WTC11 (cell line): ENCODE data around the gene CENPV. TPM values are rescaled to one million over a fixed set of nuclear protein-coding genes. Genes with fewer than 3 reads are reported as not detected.

ENCODE experiments used
- ATAC-seq: fragments of 200-7000 bp; cut with Tn5 transposase; 2 replicates; pipeline ENCODE4 v1.10.0; 2021; ENCODE audit warnings: mild to moderate bottlenecking, moderate library complexity
- CTCF ChIA-PET: fragments of 300-600 bp; sonication (Branson Sonifier 250); formaldehyde crosslinking; loops from one replicate; lab custom pipeline; 2021; ENCODE audit warnings: antibody characterized with exemption; lab: Charles Lee
- POLR2A ChIA-PET: fragments of 350-600 bp; sonication (Branson Sonifier 250); formaldehyde crosslinking; loops from one replicate; lab custom pipeline; 2021; ENCODE audit warnings: antibody characterized with exemption; lab: Charles Lee
- DNase-seq: peaks from one replicate; pipeline ENCODE4 v3.0.0; 2021; ENCODE audit warnings: low spot score
- H3K27ac Mint-ChIP-seq: 2 replicates; pipeline ENCODE4 v1.8.0; 2021; ENCODE audit warnings: mixed read lengths
- H3K27me3 Mint-ChIP-seq: 2 replicates; pipeline ENCODE4 v1.8.0; 2021; ENCODE audit warnings: low read depth, mild to moderate bottlenecking, moderate library complexity, mixed read lengths
- H3K36me3 Mint-ChIP-seq: 2 replicates; pipeline ENCODE4 v1.8.0; 2021; ENCODE audit warnings: mixed read lengths
- H3K4me1 Mint-ChIP-seq: 2 replicates; pipeline ENCODE4 v1.8.0; 2022; ENCODE audit warnings: mixed read lengths
- H3K4me3 Mint-ChIP-seq: 2 replicates; pipeline ENCODE4 v1.8.0; 2021; ENCODE audit warnings: mild to moderate bottlenecking, moderate library complexity, mixed read lengths
- H3K9me3 Mint-ChIP-seq: 2 replicates; pipeline ENCODE4 v1.8.0; 2021; ENCODE audit warnings: mixed read lengths
- CREM ChIP-seq: sonication (generic); formaldehyde crosslinking; IDR thresholded peaks from 2 replicates; pipeline ENCODE4 v1.8.1; 2022; ENCODE audit warnings: mild to moderate bottlenecking, missing genetic modification reagents, moderate library complexity
- FOXP1 ChIP-seq: sonication (generic); formaldehyde crosslinking; IDR thresholded peaks from 2 replicates; pipeline ENCODE4 v1.8.0; 2022; ENCODE audit warnings: missing genetic modification reagents, mild to moderate bottlenecking, moderate library complexity, borderline replicate concordance
- GTF2I ChIP-seq: fragments of 250-450 bp; sonication (Bioruptor Pico); conservative IDR thresholded peaks from 2 replicates; pipeline ENCODE4 v1.4.0; 2021; ENCODE audit warnings: mild to moderate bottlenecking
- JAZF1 ChIP-seq: fragments of 250-450 bp; sonication (Bioruptor Pico); IDR thresholded peaks from 2 replicates; pipeline ENCODE4 v1.9.0; 2021; ENCODE audit warnings: moderate library complexity, mild to moderate bottlenecking, inconsistent platforms
- RELA ChIP-seq: sonication (generic); formaldehyde crosslinking; IDR thresholded peaks from 2 replicates; pipeline ENCODE4 v1.8.1; 2022; ENCODE audit warnings: missing genetic modification reagents, mild to moderate bottlenecking, borderline replicate concordance
- SMAD3 ChIP-seq: sonication (generic); formaldehyde crosslinking; IDR thresholded peaks from 2 replicates; pipeline ENCODE4 v1.8.0; 2022; ENCODE audit warnings: missing genetic modification reagents, mild to moderate bottlenecking, borderline replicate concordance
- SMAD4 ChIP-seq: sonication (generic); formaldehyde crosslinking; IDR thresholded peaks from 2 replicates; pipeline ENCODE4 v1.8.0; 2022; ENCODE audit warnings: mild to moderate bottlenecking, missing genetic modification reagents
- TEAD1 ChIP-seq: sonication (generic); formaldehyde crosslinking; IDR thresholded peaks from 2 replicates; pipeline ENCODE4 v1.8.0; 2022; ENCODE audit warnings: mild to moderate bottlenecking, missing genetic modification reagents
- ZNF121 ChIP-seq: sonication (generic); formaldehyde crosslinking; IDR thresholded peaks from 2 replicates; pipeline ENCODE4 v1.8.0; 2023; ENCODE audit warnings: missing genetic modification reagents
- ZNF671 ChIP-seq: fragments of 250-450 bp; sonication (Bioruptor Pico); IDR thresholded peaks from 2 replicates; pipeline ENCODE4 v1.8.0; 2021; ENCODE audit warnings: mild to moderate bottlenecking
- total RNA-seq: library from RNA; stranded (reverse); gene quantifications from 3 replicates; pipeline ENCODE4 v1.2.3, GENCODE V29; 2021
- TF ChIP-seq, protein P1 (sequence below): sonication (generic); formaldehyde crosslinking; IDR thresholded peaks from 2 replicates; pipeline ENCODE4 v1.8.1; 2022; ENCODE audit warnings: mild to moderate bottlenecking, missing genetic modification reagents, moderate library complexity, borderline replicate concordance
- TF ChIP-seq, protein P2 (sequence below): sonication (generic); formaldehyde crosslinking; conservative IDR thresholded peaks from 2 replicates; pipeline ENCODE4 v1.8.1; 2023; ENCODE audit warnings: mild to moderate bottlenecking, low read depth, missing genetic modification reagents, moderate library complexity
- TF ChIP-seq, protein P3 (sequence below): fragments of 250-450 bp; sonication (Bioruptor Pico); IDR thresholded peaks from 2 replicates; pipeline ENCODE4 v1.9.0; 2021; ENCODE audit warnings: mild to moderate bottlenecking, borderline replicate concordance
- TF ChIP-seq, protein P4 (sequence below): fragments of 250-450 bp; sonication (Bioruptor Pico); IDR thresholded peaks from 2 replicates; pipeline ENCODE4 v1.9.0; 2021; ENCODE audit warnings: mild to moderate bottlenecking
- TF ChIP-seq, protein P5 (sequence below): fragments of 250-450 bp; sonication (Bioruptor Pico); conservative IDR thresholded peaks from 2 replicates; pipeline ENCODE4 v1.9.0; 2021; ENCODE audit warnings: mild to moderate bottlenecking
- TF ChIP-seq, protein P6 (sequence below): sonication (generic); formaldehyde crosslinking; conservative IDR thresholded peaks from 2 replicates; pipeline ENCODE4 v1.8.1; 2022; ENCODE audit warnings: mild to moderate bottlenecking, missing genetic modification reagents
- TF ChIP-seq, protein P7 (sequence below): sonication (generic); formaldehyde crosslinking; IDR thresholded peaks from 2 replicates; pipeline ENCODE4 v1.8.0; 2022; ENCODE audit warnings: mild to moderate bottlenecking, missing genetic modification reagents

CENPV gene
- total RNA-seq, 1 experiment from 2014 or later: 152 TPM

DNA sequence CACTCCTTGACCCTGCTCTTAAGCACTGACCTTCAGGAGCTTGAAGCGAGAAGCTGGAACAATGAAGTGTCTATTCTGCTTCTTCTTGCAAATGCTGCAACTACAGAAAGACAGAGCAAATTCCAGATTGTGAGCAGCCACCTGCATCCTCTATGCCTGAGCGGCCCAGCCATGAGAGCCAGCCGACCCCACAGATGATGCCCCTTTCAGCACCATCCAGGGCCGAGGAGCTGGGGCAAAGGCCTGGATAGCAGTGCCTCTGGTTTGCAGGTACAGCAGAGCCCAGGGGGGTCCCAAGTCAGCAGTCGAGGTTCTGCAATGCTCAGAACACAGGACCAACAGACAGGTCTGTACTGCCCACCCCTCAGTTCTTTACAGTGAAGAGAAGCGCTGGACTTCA is 4.7 kb downstream of the CENPV start (continued):
- TF ChIP-seq, protein P1, sequence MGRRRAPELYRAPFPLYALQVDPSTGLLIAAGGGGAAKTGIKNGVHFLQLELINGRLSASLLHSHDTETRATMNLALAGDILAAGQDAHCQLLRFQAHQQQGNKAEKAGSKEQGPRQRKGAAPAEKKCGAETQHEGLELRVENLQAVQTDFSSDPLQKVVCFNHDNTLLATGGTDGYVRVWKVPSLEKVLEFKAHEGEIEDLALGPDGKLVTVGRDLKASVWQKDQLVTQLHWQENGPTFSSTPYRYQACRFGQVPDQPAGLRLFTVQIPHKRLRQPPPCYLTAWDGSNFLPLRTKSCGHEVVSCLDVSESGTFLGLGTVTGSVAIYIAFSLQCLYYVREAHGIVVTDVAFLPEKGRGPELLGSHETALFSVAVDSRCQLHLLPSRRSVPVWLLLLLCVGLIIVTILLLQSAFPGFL (CRISPR knock-in tag): no peak
- no peak for TF ChIP-seq RELA
- TF ChIP-seq CREM (CRISPR knock-in tag): no peak
- TF ChIP-seq, protein P2, sequence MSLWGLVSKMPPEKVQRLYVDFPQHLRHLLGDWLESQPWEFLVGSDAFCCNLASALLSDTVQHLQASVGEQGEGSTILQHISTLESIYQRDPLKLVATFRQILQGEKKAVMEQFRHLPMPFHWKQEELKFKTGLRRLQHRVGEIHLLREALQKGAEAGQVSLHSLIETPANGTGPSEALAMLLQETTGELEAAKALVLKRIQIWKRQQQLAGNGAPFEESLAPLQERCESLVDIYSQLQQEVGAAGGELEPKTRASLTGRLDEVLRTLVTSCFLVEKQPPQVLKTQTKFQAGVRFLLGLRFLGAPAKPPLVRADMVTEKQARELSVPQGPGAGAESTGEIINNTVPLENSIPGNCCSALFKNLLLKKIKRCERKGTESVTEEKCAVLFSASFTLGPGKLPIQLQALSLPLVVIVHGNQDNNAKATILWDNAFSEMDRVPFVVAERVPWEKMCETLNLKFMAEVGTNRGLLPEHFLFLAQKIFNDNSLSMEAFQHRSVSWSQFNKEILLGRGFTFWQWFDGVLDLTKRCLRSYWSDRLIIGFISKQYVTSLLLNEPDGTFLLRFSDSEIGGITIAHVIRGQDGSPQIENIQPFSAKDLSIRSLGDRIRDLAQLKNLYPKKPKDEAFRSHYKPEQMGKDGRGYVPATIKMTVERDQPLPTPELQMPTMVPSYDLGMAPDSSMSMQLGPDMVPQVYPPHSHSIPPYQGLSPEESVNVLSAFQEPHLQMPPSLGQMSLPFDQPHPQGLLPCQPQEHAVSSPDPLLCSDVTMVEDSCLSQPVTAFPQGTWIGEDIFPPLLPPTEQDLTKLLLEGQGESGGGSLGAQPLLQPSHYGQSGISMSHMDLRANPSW (CRISPR knock-in tag): no peak

DNA sequence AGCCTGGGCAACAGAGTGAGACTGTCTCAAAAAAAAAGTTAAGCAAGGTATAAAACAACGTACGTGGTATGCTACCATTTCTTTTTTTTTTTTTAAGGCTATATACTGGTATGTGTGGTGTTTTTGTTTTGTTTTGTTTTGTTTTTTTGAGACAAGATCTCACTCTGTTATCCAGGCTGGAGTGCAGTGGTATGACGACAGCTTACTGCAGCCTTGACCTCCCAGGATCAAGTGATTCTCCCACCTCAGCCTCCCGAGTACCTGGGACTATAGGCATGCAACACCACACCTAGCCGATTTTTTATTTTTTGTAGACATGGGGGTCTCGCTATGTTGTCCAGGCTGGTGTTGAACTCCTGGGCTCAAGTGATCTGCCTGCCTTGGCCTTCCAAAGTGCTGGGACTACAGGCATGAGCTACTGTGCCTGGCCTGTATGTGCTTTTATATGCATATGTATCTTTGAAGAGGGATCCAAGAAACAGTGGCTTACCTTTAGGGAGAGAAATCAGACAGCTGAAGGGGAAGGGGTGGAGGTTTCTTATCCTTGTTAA is 6.5 kb downstream of the CENPV start:
- CTCF ChIA-PET: interaction anchor here (1.6 kb wide), 1 partner anchor 17 kb away, joined by 3 read pairs; no protein-coding TSS in a partner anchor
- Mint-ChIP-seq H3K9me3 (no peaks in the 10 kb centered on the region), H3K27ac (no peak overlapping the region), H3K36me3 (peaks cover 55% of the 10 kb centered on the region), H3K27me3 (peaks cover 1% of the 10 kb centered on the region; the same call in 1 of the 2 replicates), H3K4me1 (peaks cover 11% of the 10 kb centered on the region), H3K4me3 (no peak overlapping the region)
- POLR2A ChIA-PET: no interaction called here
- no peak for DNase-seq
- peak; percentile 72 for TF ChIP-seq ZNF121 (CRISPR knock-in tag)
- no peak for TF ChIP-seq RELA
- no peak for TF ChIP-seq JAZF1 (CRISPR knock-in tag)
- TF ChIP-seq ZNF671 (CRISPR knock-in tag): no peak
- TF ChIP-seq, protein P3, sequence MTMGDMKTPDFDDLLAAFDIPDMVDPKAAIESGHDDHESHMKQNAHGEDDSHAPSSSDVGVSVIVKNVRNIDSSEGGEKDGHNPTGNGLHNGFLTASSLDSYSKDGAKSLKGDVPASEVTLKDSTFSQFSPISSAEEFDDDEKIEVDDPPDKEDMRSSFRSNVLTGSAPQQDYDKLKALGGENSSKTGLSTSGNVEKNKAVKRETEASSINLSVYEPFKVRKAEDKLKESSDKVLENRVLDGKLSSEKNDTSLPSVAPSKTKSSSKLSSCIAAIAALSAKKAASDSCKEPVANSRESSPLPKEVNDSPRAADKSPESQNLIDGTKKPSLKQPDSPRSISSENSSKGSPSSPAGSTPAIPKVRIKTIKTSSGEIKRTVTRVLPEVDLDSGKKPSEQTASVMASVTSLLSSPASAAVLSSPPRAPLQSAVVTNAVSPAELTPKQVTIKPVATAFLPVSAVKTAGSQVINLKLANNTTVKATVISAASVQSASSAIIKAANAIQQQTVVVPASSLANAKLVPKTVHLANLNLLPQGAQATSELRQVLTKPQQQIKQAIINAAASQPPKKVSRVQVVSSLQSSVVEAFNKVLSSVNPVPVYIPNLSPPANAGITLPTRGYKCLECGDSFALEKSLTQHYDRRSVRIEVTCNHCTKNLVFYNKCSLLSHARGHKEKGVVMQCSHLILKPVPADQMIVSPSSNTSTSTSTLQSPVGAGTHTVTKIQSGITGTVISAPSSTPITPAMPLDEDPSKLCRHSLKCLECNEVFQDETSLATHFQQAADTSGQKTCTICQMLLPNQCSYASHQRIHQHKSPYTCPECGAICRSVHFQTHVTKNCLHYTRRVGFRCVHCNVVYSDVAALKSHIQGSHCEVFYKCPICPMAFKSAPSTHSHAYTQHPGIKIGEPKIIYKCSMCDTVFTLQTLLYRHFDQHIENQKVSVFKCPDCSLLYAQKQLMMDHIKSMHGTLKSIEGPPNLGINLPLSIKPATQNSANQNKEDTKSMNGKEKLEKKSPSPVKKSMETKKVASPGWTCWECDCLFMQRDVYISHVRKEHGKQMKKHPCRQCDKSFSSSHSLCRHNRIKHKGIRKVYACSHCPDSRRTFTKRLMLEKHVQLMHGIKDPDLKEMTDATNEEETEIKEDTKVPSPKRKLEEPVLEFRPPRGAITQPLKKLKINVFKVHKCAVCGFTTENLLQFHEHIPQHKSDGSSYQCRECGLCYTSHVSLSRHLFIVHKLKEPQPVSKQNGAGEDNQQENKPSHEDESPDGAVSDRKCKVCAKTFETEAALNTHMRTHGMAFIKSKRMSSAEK (CRISPR knock-in tag): no peak
- TF ChIP-seq, protein P4, sequence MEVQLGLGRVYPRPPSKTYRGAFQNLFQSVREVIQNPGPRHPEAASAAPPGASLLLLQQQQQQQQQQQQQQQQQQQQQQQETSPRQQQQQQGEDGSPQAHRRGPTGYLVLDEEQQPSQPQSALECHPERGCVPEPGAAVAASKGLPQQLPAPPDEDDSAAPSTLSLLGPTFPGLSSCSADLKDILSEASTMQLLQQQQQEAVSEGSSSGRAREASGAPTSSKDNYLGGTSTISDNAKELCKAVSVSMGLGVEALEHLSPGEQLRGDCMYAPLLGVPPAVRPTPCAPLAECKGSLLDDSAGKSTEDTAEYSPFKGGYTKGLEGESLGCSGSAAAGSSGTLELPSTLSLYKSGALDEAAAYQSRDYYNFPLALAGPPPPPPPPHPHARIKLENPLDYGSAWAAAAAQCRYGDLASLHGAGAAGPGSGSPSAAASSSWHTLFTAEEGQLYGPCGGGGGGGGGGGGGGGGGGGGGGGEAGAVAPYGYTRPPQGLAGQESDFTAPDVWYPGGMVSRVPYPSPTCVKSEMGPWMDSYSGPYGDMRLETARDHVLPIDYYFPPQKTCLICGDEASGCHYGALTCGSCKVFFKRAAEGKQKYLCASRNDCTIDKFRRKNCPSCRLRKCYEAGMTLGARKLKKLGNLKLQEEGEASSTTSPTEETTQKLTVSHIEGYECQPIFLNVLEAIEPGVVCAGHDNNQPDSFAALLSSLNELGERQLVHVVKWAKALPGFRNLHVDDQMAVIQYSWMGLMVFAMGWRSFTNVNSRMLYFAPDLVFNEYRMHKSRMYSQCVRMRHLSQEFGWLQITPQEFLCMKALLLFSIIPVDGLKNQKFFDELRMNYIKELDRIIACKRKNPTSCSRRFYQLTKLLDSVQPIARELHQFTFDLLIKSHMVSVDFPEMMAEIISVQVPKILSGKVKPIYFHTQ (CRISPR knock-in tag): 0 out of 2 replicates have a peak, but pooled peaks have one; percentile 9
- TF ChIP-seq SMAD3 (CRISPR knock-in tag): no peak
- no peak for ATAC-seq

DNA sequence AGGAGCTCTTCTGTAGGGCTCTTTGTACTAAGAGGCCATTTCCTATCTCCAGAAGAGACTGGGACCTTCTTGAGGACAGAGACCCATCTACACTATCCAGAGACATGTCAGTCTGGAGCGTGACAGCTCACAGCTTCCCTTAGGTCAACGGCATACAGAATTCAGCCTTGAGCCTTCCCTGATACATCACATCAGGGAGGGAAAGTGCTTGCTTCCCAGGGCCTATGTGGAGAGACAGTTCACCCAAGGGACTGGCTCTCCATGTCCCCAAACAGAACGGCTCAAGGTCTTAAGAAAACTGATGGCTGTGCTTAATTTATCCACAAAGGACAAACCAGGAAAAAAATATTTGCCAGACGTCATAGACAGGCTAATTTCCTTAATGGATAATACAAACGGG is 7.7 kb downstream of the CENPV start:
- DNase-seq: no peak
- H3K36me3 Mint-ChIP-seq: peaks cover 55% of the 10 kb centered on the region
- no peaks in the 10 kb centered on the region for H3K9me3 Mint-ChIP-seq
- no peak overlapping the region for H3K4me3 Mint-ChIP-seq
- ATAC-seq: no peak
- no peaks in the 10 kb centered on the region for H3K27me3 Mint-ChIP-seq
- POLR2A ChIA-PET: interaction anchor here (0.5 to 1.1 kb wide), 2 partner anchors 12 to 14 kb away, joined by 4 to 7 read pairs; no protein-coding TSS in a partner anchor
- 0 out of 2 replicates have a peak, but pooled peaks cover under 1% of the 10 kb centered on the region for H3K4me1 Mint-ChIP-seq
- no peak overlapping the region for H3K27ac Mint-ChIP-seq
- CTCF ChIA-PET: no interaction called here
- no peak for TF ChIP-seq RELA
- TF ChIP-seq, protein P5, sequence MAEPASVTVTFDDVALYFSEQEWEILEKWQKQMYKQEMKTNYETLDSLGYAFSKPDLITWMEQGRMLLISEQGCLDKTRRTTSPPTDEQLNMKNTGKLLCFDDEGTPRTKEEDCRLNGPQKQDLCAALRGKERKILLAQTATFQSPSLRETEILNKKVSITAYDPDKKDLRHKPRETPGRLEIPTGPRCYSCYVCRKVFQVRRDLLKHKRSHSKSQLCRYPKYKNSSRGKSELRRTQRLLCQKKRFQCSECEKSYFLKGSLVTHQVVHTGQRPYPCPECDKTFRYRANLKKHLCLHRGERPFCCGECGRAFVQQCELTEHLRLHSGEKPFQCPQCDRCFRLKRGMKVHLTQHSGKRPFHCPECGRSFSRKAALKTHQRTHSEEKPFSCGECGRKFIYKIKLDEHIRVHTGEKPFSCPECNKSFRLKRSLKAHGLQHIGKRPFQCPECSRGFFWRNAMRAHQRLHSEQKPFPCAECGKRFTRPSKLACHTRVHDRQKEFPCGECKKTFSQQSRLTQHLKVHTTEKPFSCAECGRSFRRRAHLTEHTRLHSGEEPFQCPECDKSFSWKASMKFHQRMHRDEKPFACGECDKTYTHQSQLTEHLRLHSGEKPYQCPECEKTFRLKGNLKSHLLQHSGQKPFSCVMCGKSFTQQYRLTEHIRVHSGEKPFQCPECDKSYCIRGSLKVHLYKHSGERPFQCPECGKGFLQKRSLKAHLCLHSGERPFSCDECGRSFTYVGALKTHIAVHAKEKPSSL (CRISPR knock-in tag): no peak
- TF ChIP-seq, protein P6, sequence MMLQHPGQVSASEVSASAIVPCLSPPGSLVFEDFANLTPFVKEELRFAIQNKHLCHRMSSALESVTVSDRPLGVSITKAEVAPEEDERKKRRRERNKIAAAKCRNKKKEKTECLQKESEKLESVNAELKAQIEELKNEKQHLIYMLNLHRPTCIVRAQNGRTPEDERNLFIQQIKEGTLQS (CRISPR knock-in tag): no peak
- TF ChIP-seq SMAD4: no peak
- no peak for TF ChIP-seq GTF2I
- TF ChIP-seq, protein P7, sequence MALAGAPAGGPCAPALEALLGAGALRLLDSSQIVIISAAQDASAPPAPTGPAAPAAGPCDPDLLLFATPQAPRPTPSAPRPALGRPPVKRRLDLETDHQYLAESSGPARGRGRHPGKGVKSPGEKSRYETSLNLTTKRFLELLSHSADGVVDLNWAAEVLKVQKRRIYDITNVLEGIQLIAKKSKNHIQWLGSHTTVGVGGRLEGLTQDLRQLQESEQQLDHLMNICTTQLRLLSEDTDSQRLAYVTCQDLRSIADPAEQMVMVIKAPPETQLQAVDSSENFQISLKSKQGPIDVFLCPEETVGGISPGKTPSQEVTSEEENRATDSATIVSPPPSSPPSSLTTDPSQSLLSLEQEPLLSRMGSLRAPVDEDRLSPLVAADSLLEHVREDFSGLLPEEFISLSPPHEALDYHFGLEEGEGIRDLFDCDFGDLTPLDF (CRISPR knock-in tag): no peak
- no peak for TF ChIP-seq FOXP1 (CRISPR knock-in tag)
- no peak for TF ChIP-seq TEAD1
